ENCODE data around the gene KCNRG.

DNA sequence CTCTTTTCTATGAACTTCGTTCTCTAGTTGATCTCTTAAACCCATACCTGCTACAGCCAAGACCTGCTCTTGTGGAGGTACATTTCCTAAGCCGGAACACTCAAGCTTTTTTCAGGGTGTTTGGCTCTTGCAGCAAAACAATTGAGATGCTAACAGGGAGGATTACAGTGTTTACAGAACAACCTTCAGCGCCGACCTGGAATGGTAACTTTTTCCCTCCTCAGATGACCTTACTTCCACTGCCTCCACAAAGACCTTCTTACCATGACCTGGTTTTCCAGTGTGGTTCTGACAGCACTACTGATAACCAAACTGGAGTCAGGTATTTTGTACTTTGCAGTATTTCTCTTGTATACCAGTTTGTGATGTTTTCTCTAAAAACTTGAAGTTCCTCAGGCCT, 506 bp downstream of the KCNRG start:
- TF ChIP-seq, protein P1, sequence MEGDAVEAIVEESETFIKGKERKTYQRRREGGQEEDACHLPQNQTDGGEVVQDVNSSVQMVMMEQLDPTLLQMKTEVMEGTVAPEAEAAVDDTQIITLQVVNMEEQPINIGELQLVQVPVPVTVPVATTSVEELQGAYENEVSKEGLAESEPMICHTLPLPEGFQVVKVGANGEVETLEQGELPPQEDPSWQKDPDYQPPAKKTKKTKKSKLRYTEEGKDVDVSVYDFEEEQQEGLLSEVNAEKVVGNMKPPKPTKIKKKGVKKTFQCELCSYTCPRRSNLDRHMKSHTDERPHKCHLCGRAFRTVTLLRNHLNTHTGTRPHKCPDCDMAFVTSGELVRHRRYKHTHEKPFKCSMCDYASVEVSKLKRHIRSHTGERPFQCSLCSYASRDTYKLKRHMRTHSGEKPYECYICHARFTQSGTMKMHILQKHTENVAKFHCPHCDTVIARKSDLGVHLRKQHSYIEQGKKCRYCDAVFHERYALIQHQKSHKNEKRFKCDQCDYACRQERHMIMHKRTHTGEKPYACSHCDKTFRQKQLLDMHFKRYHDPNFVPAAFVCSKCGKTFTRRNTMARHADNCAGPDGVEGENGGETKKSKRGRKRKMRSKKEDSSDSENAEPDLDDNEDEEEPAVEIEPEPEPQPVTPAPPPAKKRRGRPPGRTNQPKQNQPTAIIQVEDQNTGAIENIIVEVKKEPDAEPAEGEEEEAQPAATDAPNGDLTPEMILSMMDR (IDR thresholded peaks at IDR 0.05): no peak
- no peak for TF ChIP-seq POLR2AphosphoS5 (IDR thresholded peaks at IDR 0.05; ENCODE audit: insufficient read depth in 1 of 2, low read depth in 1 of 2)
